Measurements from ENCODE around the gene ZNF444.
"Not testable (repeated sequence)": the region's sequence is repeated elsewhere in the genome, so short reads cannot be mapped to it uniquely, and the experiment has no call there.

DNA sequence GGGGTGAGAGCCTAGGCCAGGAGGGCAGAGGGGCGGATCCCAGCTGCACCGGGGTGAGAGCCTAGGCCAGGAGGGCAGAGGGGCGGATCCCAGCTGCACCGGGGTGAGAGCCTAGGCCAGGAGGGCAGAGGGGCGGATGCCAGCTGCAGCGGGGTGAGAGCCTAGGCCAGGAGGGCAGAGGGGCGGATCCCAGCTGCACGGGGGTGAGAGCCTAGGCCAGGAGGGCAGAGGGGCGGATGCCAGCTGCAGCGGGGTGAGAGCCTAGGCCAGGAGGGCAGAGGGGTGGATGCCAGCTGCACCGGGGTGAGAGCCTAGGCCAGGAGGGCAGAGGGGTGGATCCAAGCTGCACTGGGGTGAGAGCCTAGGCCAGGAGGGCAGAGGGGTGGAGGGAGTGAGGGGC, 35.2 kb downstream of the ZNF444 start:
- TF ChIP-seq, protein P1, sequence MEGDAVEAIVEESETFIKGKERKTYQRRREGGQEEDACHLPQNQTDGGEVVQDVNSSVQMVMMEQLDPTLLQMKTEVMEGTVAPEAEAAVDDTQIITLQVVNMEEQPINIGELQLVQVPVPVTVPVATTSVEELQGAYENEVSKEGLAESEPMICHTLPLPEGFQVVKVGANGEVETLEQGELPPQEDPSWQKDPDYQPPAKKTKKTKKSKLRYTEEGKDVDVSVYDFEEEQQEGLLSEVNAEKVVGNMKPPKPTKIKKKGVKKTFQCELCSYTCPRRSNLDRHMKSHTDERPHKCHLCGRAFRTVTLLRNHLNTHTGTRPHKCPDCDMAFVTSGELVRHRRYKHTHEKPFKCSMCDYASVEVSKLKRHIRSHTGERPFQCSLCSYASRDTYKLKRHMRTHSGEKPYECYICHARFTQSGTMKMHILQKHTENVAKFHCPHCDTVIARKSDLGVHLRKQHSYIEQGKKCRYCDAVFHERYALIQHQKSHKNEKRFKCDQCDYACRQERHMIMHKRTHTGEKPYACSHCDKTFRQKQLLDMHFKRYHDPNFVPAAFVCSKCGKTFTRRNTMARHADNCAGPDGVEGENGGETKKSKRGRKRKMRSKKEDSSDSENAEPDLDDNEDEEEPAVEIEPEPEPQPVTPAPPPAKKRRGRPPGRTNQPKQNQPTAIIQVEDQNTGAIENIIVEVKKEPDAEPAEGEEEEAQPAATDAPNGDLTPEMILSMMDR (IDR thresholded peaks at IDR 0.05) = not testable (repeated sequence)
- not testable (repeated sequence) for TF ChIP-seq POLR2A (IDR thresholded peaks at IDR 0.05)
